ENCODE data around the gene HIVEP3.

Gene HIVEP3

GRCh38 chr1:41475346-41475745 lies 443.4 kb downstream of the HIVEP3 start:
- DNase-seq = no peak

DNA sequence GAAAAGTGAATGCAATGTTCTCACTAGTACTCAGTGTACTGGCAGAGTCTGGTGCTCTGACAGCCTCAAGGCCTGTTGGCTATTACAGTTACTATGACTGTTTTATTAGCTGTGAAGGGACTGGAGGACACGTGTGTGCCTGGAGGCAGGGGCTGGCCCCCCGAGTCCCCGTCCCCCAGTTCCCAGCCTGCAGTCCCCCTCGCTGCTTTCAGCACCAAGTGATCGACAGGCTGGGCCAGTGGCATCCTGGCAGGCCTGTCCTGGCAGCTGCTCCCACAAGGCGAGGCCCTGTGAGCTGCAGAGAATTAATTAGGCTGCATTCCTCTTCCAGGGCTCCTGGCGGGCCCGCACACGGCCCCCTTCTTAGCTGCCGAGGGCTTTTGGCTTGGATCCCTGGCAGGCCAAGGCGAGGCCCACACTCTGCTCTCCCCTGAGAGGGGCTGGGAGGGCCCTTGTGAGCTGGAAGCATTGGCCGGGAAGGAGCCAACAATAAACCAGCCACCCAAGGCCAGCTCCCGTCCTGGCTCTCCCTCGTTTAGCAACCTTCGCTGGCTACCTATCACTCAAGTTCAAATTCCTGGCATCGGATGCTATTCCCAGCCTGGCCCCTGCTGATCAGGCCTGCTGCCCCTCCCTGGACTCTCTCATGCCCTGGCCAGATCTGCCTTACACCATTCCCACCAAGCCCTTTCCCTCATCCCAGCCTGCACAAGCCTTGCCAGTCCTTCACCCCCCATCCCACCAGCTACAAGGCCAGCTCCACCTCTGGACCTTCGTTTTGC lies 444.0 kb downstream of the HIVEP3 start:
- DNase-seq = no peak

- no peak for DNase-seq
These were observed 444.9 kb downstream of the HIVEP3 start for GRCh38 chr1:41473738-41474362.

- DNase-seq = no peak
These were observed 447.1 kb downstream of the HIVEP3 start for GRCh38 chr1:41471658-41472057.

DNA sequence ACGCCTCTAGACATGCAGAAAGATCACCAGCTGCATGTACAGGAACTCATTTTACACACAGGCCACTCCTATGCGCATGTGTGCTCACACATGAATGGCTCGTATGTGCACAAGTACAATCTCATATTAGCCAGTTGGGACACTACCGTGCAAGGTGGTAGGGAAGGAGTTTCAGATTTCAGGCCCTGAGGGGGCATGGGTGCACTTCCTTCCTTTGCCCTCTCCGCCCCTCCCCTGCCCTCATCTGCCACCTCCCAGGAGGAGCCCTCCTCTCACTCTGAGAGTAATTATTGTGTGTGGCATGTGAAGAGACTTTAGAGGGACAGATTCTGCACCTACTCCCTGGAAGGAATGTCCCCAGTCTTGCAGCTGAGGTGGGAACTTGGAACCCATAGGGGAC lies 449.0 kb downstream of the HIVEP3 start:
- no peak for DNase-seq

DNA sequence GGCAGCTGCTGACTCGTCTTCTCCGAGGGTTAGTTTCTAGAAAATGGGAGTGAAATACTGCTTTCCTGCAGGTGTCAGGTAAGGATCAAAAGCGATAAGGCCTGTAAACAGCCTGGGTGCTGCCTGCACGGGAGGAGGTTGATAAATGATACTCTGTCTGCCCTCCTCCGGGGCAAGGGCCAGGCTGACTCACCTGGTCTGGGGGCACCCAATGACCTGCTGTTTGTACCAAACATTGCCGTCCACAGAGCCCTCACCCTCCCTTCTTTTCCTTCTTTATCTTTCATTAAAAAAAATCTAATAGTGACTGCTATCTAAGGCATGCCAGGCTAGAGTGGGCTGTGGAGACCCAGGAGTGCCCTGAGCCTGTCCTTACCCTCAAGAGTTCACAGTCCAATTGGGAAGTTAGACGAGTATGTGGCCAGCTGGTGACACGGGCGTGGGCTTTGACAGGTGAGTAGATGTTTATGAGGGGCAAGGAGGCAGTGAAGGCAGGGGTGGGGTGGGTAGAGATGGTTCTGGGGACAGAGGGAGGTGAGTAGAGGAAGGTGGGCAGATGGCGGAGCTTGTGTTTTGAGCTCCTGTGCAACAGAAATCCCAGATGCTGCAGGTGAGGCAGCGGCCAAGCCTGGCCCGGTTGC lies 450.5 kb downstream of the HIVEP3 start:
- no peak for DNase-seq

DNA sequence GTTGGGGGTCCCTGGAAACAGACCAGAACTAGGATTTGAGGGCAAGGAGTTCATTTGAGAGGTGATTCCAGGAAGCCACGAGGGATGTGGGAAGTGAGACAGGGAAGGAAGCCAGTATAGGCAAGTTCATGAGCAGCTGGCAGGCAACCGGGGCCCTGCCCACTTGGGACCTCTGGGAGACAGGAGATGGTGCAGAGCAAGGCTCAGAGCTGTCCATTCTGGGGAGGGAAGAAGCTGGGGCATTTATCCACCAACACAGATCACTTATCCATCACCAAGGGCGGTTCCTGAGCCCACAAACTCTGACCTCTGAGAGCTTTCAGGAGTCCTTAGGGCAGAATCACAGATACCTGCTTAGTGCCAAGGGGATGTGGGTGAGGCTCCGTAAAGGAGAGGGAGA lies 451.0 kb downstream of the HIVEP3 start:
- no peak for DNase-seq

GRCh38 chr1:41466146-41466545 lies 452.6 kb downstream of the HIVEP3 start:
- no peak for DNase-seq

- DNase-seq = no peak
These were observed 453.0 kb downstream of the HIVEP3 start for GRCh38 chr1:41465741-41466140.

- no peak for DNase-seq
These were observed 453.8 kb downstream of the HIVEP3 start for GRCh38 chr1:41464885-41465284.

- DNase-seq = no peak
These were observed 455.2 kb downstream of the HIVEP3 start for GRCh38 chr1:41463516-41463915.

GRCh38 chr1:41462680-41463004 lies 456.1 kb downstream of the HIVEP3 start:
- no peak for DNase-seq

DNA sequence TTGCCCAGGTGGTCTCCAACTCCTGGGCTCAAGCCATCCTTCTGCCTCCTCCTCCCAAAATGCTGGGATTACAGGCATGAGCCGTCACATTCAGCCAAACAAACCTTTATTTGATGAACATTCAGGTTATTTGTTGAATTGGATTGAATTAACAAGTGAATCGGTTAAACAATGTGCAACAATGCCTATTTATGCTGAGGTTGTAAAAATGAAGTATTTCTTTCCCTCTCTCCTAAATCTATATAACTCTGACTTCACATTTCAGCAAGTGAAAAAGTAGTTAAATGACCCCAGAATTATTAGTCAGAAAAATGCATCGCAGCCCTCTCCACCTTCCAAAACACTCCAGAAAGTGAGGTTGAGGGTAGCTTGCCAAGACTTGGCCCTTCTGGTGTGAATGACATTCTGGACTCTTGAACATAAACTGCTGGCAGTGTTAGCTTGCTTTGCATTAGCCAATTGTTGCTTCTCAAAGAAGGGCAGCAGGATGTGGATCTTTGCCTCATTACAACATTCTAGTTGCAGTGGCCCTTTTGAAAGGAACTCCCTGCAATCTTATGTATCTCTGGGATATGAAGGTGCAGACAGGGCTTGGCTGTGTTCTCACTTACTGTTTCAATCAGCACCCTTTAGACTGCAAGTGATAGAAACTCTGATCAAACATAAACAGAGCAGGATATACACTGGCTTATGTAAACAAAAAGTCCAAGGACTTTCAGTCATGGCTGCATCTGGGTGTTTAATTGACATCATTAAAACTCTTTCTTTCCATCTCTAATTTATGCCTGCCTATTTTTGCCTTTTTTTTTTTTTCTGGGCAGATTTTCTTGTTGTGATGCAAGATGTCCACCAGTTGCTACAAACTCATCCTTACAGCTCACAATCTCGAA lies 456.7 kb downstream of the HIVEP3 start:
- no peak for DNase-seq

GRCh38 chr1:41456847-41457540 lies 461.7 kb downstream of the HIVEP3 start:
- DNase-seq = no peak

Data from GF-D8 (cell line).